Trophoblast cell (in vitro differentiated cells and primary cell): ENCODE results near the gene ZBTB20.

Experiments used
- DNase-seq, 2 donors: peaks; one replicate each; pipeline ENCODE4 v3.0.0-alpha.2; 2016
- H2AFZ ChIP-seq: 2 replicates; pipeline ENCODE4 v1.6.1; 2013; ENCODE audit warnings: low read length, moderate library complexity, mild to moderate bottlenecking; ENCODE audit not compliant: insufficient read depth, poor library complexity
- H2AK5ac ChIP-seq: 2 replicates; pipeline ENCODE4 v1.6.1; 2013; ENCODE audit warnings: mild to moderate bottlenecking, low read length
- H2BK120ac ChIP-seq: 2 replicates; pipeline ENCODE4 v1.6.1; 2013; ENCODE audit warnings: low read length, mild to moderate bottlenecking, moderate library complexity; ENCODE audit not compliant: insufficient read depth, poor library complexity
- H2BK12ac ChIP-seq: 2 replicates; pipeline ENCODE4 v1.6.1; 2013; ENCODE audit warnings: mild to moderate bottlenecking, low read length, moderate library complexity
- H2BK5ac ChIP-seq: 2 replicates; pipeline ENCODE4 v1.6.1; 2013; ENCODE audit warnings: low read length, low read depth, moderate library complexity, mild to moderate bottlenecking; ENCODE audit not compliant: poor library complexity
- H3K14ac ChIP-seq: 2 replicates; pipeline ENCODE4 v1.6.1; 2013; ENCODE audit warnings: mild to moderate bottlenecking, low read length
- H3K18ac ChIP-seq: 2 replicates; pipeline ENCODE4 v1.6.1; 2013; ENCODE audit warnings: mild to moderate bottlenecking, low read length
- H3K23ac ChIP-seq: 2 replicates; pipeline ENCODE4 v1.6.1; 2013; ENCODE audit warnings: low read length
- H3K27ac ChIP-seq: 2 replicates; pipeline ENCODE4 v1.5.1; 2013; ENCODE audit warnings: low read depth, mild to moderate bottlenecking, inconsistent platforms, low read length, moderate library complexity
- H3K27me3 ChIP-seq: 2 replicates; pipeline ENCODE4 v1.6.1; 2013; ENCODE audit warnings: inconsistent platforms, mild to moderate bottlenecking, low read length, moderate library complexity; ENCODE audit not compliant: insufficient read depth
- H3K36me3 ChIP-seq, 2 experiments: 1 replicate in 1 of 2; 2 replicates in 1 of 2; pipeline ENCODE4 v1.6.1; 2013; ENCODE audit warnings: low read length in 2 of 2, mild to moderate bottlenecking in 2 of 2, moderate library complexity in 1 of 2; ENCODE audit not compliant: insufficient read depth in 2 of 2, control insufficient read depth in 1 of 2
- H3K4ac ChIP-seq: 2 replicates; pipeline ENCODE4 v1.6.1; 2013; ENCODE audit warnings: low read depth, mild to moderate bottlenecking, low read length, moderate library complexity
- H3K4me1 ChIP-seq, 2 experiments: 1 replicate in 1 of 2; 2 replicates in 1 of 2; pipeline ENCODE4 v1.6.1; 2013; ENCODE audit warnings: low read length in 2 of 2, mild to moderate bottlenecking in 2 of 2, moderate library complexity in 1 of 2; ENCODE audit not compliant: insufficient read depth in 2 of 2, control insufficient read depth in 1 of 2
- H3K4me2 ChIP-seq: 2 replicates; pipeline ENCODE4 v1.6.1; 2013; ENCODE audit warnings: inconsistent platforms, mild to moderate bottlenecking, low read length, moderate library complexity
- H3K4me3 ChIP-seq: 2 replicates; pipeline ENCODE4 v1.5.1; 2013; ENCODE audit warnings: mild to moderate bottlenecking, low read depth, low read length, inconsistent platforms
- H3K79me1 ChIP-seq: one replicate; pipeline ENCODE4 v1.6.1; 2013; ENCODE audit warnings: low read length
- H3K79me2 ChIP-seq: 2 replicates; pipeline ENCODE4 v1.6.1; 2013; ENCODE audit warnings: low read length, mild to moderate bottlenecking; ENCODE audit not compliant: control insufficient read depth, insufficient read depth, poor library complexity
- H3K9ac ChIP-seq: 2 replicates; pipeline ENCODE4 v1.6.1; 2013; ENCODE audit warnings: mild to moderate bottlenecking, low read length
- H3K9me3 ChIP-seq: 2 replicates; pipeline ENCODE4 v1.6.1; 2013; ENCODE audit warnings: low read depth, mild to moderate bottlenecking, control low read depth, inconsistent platforms, low read length; ENCODE audit not compliant: insufficient read depth
- H4K12ac ChIP-seq: 2 replicates; pipeline ENCODE4 v1.6.1; 2013; ENCODE audit warnings: low read depth, mild to moderate bottlenecking, low read length, moderate library complexity
- H4K8ac ChIP-seq: 2 replicates; pipeline ENCODE4 v1.6.1; 2013; ENCODE audit warnings: low read depth, mild to moderate bottlenecking, low read length, moderate library complexity
- H4K91ac ChIP-seq: one replicate; pipeline ENCODE4 v1.6.1; 2013; ENCODE audit warnings: low read depth, mild to moderate bottlenecking, low read length, moderate library complexity
- WGBS: extraction: QIAGEN DNeasy Blood & Tissue Kit; methylation state at CpG from one replicate; pipeline ENCODE4 v1.1.7; 2013; ENCODE audit warnings: missing lambda C conversion rate; ENCODE audit not compliant: insufficient read length, insufficient coverage; ENCODE audit errors: extremely low coverage; 5-methylcytosine and 5-hydroxymethylcytosine counted together

The ZBTB20 gene

GRCh38 chr3:114867359-114867758 is 279.7 kb downstream of the ZBTB20 start:
- Histone ChIP-seq H3K4me2 (no peak overlapping the region), H3K4me3 (no peak overlapping the region), H2BK5ac (no peak overlapping the region), H3K4me1 (no peaks in the 10 kb centered on the region), H3K79me2 (no peaks in the 10 kb centered on the region), H4K12ac (no peak overlapping the region), H3K27me3 (no peaks in the 10 kb centered on the region), H3K79me1 (no peaks in the 10 kb centered on the region), H2BK120ac (no peak overlapping the region), H3K36me3 (no peaks in the 10 kb centered on the region), H4K91ac (no peak overlapping the region), H2BK12ac (no peak overlapping the region), H3K9me3 (no peaks in the 10 kb centered on the region), H2AK5ac (no peak overlapping the region), H4K8ac (no peak overlapping the region), H3K18ac (no peak overlapping the region), H3K27ac (no peak overlapping the region), H3K23ac (no peak overlapping the region), H3K4ac (no peak overlapping the region), H2AFZ (no peak overlapping the region), H3K9ac (no peak overlapping the region), H3K14ac (no peak overlapping the region)
- WGBS: no CpG with 5 or more reads among the region's 6 CpGs
- DNase-seq: peak; percentile 28 to 40

GRCh38 chr3:114866430-114866829 is 280.7 kb downstream of the ZBTB20 start:
- H3K4me1 ChIP-seq: no peaks in the 10 kb centered on the region
- DNase-seq: no peak
- H2AFZ ChIP-seq: no peak overlapping the region

GRCh38 chr3:114864970-114865369 is 282.1 kb downstream of the ZBTB20 start:
- Histone ChIP-seq H3K4me1 (no peaks in the 10 kb centered on the region), H4K12ac (no peak overlapping the region), H3K27ac (no peak overlapping the region), H3K27me3 (no peaks in the 10 kb centered on the region), H3K9ac (no peak overlapping the region), H2BK5ac (no peak overlapping the region), H3K36me3 (no peaks in the 10 kb centered on the region), H3K4ac (no peak overlapping the region), H2BK120ac (no peak overlapping the region), H2AFZ (no peak overlapping the region), H2BK12ac (no peak overlapping the region), H3K9me3 (no peaks in the 10 kb centered on the region), H4K8ac (no peak overlapping the region), H4K91ac (no peak overlapping the region), H3K23ac (no peak overlapping the region), H3K4me2 (no peak overlapping the region), H3K14ac (no peak overlapping the region), H3K79me1 (no peaks in the 10 kb centered on the region), H3K4me3 (no peak overlapping the region), H2AK5ac (no peak overlapping the region), H3K79me2 (no peaks in the 10 kb centered on the region), H3K18ac (no peak overlapping the region)
- WGBS: no CpG with 5 or more reads among the region's 2 CpGs
- DNase-seq: no peak

More at GRCh38 chr3:114866430-114866829, 280.7 kb downstream of the ZBTB20 start:
- Histone ChIP-seq H3K9ac (peak overlapping the region; percentile 26), H2AK5ac (no peak overlapping the region), H3K18ac (no peak overlapping the region), H3K4ac (no peak overlapping the region), H4K8ac (no peak overlapping the region), H3K79me1 (no peaks in the 10 kb centered on the region), H3K9me3 (no peaks in the 10 kb centered on the region), H3K4me3 (no peak overlapping the region), H3K27ac (no peak overlapping the region), H2BK12ac (no peak overlapping the region), H3K4me2 (no peak overlapping the region), H3K79me2 (no peaks in the 10 kb centered on the region), H3K14ac (no peak overlapping the region), H3K23ac (no peak overlapping the region), H2BK120ac (no peak overlapping the region), H2BK5ac (no peak overlapping the region), H3K27me3 (no peaks in the 10 kb centered on the region), H3K36me3 (no peaks in the 10 kb centered on the region), H4K91ac (no peak overlapping the region), H4K12ac (no peak overlapping the region)

GRCh38 chr3:114863848-114864247 is 283.2 kb downstream of the ZBTB20 start:
- no peak overlapping the region for H2AK5ac ChIP-seq

More at GRCh38 chr3:114863848-114864247, 283.2 kb downstream of the ZBTB20 start:
- H2BK12ac ChIP-seq: no peak overlapping the region
- H3K27ac ChIP-seq: no peak overlapping the region
- DNase-seq: no peak
- no peaks in the 10 kb centered on the region for H3K4me1 ChIP-seq
- no peak overlapping the region for H3K4me2 ChIP-seq
- no peak overlapping the region for H3K18ac ChIP-seq
- no peak overlapping the region for H2AFZ ChIP-seq
- no peak overlapping the region for H4K91ac ChIP-seq
- no peak overlapping the region for H3K4ac ChIP-seq
- no peaks in the 10 kb centered on the region for H3K79me1 ChIP-seq
- no peak overlapping the region for H3K9ac ChIP-seq
- no peak overlapping the region for H2BK5ac ChIP-seq
- no peak overlapping the region for H3K4me3 ChIP-seq
- no peak overlapping the region for H4K12ac ChIP-seq
- H3K36me3 ChIP-seq: no peaks in the 10 kb centered on the region
- no peaks in the 10 kb centered on the region for H3K27me3 ChIP-seq
- no peak overlapping the region for H3K14ac ChIP-seq
- no peaks in the 10 kb centered on the region for H3K79me2 ChIP-seq
- no peak overlapping the region for H2BK120ac ChIP-seq
- no peak overlapping the region for H3K23ac ChIP-seq
- H3K9me3 ChIP-seq: no peaks in the 10 kb centered on the region
- no peak overlapping the region for H4K8ac ChIP-seq
- no CpG with 5 or more reads among the region's 1 CpG for WGBS
